HG02852 (cell line): ENCODE data around the gene POU4F2.

ENCODE experiments used
- ATAC-seq: cut with Tn5 transposase; IDR thresholded peaks from one replicate; pipeline ENCODE4 v1.9.1; 2021; ENCODE audit warnings: mild to moderate bottlenecking, moderate library complexity; ENCODE audit not compliant: unreplicated experiment

The POU4F2 gene

GRCh38 chr4:146638786-146639505, at the start of gene POU4F2:
Gene POU4F2, plus strand, starts transcription at chr4:146638893. Its CDS starts 248 bp downstream, at chr4:146639141.
- ATAC-seq = no peak

- no peak for ATAC-seq
These were observed 47.9 kb upstream of the POU4F2 start for GRCh38 chr4:146590801-146591200.

GRCh38 chr4:146592019-146592418, 46.7 kb upstream of the POU4F2 start:
- no peak for ATAC-seq

- ATAC-seq = no peak
These were observed 5.8 kb upstream of the POU4F2 start for GRCh38 chr4:146632770-146633470.

- ATAC-seq = no peak
These were observed 5.3 kb upstream of the POU4F2 start for GRCh38 chr4:146633471-146633800.

GRCh38 chr4:146634825-146635224, 3.9 kb upstream of the POU4F2 start:
- ATAC-seq = no peak

- ATAC-seq = no peak
These were observed 916 bp upstream of the POU4F2 start for GRCh38 chr4:146637621-146638332.

- ATAC-seq = no peak
These were observed 334 bp upstream of the POU4F2 start for GRCh38 chr4:146638333-146638785.

GRCh38 chr4:146639506-146639932, 826 bp downstream of the POU4F2 start:
- ATAC-seq = no peak

- no peak for ATAC-seq
These were observed 1.4 kb downstream of the POU4F2 start for GRCh38 chr4:146640021-146640464.

- no peak for ATAC-seq
These were observed 1.9 kb downstream of the POU4F2 start for GRCh38 chr4:146640465-146641061.

- no peak for ATAC-seq
These were observed 3.1 kb downstream of the POU4F2 start for GRCh38 chr4:146641762-146642161.

- no peak for ATAC-seq
These were observed 5.2 kb downstream of the POU4F2 start for GRCh38 chr4:146643812-146644401.

GRCh38 chr4:146645921-146646320, 7.2 kb downstream of the POU4F2 start:
- no peak for ATAC-seq

GRCh38 chr4:146646593-146647325, 8.1 kb downstream of the POU4F2 start:
- ATAC-seq = no peak

GRCh38 chr4:146647615-146648460, 9.1 kb downstream of the POU4F2 start:
- no peak for ATAC-seq

- no peak for ATAC-seq
These were observed 9.7 kb downstream of the POU4F2 start for GRCh38 chr4:146648461-146648783.

- ATAC-seq = no peak
These were observed 10.5 kb downstream of the POU4F2 start for GRCh38 chr4:146649232-146649631.

GRCh38 chr4:146650034-146650433, 11.3 kb downstream of the POU4F2 start:
- no peak for ATAC-seq
